ENCODE data around the gene CRBN.
A peak's percentile ranks its signal among the peaks of the same experiment; 100 is the strongest.

Gene CRBN

DNA sequence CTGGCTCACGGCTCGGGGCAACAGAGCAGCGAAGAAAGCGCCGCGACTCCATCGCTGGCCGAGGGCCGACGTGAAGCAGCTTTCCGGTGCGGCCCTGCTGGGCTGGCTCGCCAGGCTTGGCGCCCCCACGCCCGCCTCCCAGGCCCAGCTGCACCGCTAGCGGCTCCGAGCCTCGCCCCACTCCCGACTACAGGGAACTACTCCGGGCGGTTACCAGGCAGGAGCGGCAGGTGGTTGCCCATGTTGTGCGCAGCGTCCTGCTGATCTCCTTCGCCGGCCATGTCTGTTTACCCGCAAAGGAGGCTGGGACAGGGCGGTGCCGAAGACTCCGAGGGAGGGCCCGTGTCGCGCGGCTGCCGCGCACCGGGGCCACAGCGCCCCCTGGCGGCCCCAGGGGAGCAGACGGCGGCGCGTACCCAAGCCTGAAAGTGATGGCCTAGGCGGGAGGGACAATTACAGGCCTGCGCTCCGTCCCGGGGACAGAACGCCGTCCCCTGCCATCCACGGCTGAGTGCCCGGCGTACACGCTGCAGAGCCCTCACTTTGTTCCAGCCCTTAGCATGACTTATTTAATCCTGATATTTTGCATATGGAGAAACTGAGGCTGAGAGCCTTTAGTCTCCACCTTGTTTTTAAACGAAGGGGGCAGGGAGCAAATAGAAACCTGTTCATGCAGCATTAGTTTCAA is at the start of gene CRBN:
Gene CRBN (minus strand): TSS at position 285 of the 688 bp plus-strand sequence. CDS start 4 bp downstream, at position 281.
- DNase-seq = peak; percentile 80 to 82

DNA sequence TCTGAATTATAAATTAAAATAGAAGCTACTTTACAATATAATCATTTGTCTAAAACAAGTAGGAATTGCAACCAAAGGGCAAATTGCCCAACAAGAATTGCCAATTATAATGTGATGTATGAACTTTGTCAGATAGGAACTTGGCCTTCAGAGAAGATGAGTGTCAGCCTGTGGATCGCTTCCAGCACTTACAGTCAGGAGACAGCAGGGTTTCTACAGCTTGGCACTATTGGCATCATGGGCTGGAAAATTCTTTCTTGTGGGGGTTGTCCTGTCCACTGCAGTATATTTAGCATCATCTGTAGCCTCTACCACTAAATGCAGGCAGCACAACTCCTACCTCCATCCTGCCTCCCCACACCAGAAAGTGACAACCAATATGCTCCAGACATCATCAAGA is 48.1 kb upstream of the CRBN start:
- no peak for DNase-seq

DNA sequence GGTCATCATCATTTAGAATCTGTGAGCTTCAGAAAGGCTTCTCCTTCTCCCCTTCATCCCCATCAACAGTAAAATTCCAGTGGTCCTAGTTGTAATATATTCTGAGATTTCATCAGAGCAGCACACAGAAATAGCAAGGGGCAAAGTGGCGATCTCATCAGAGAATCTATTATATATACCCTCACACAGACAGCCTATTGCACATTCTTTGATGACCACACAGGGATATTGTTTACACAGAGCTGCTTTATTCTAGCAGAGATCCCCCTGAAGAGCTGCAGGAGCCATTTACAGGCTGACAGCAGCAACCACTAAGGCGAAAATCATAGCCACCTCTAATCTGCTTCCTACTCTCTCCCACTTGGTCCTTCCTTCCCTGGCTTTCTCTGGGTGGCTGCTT is 42.0 kb upstream of the CRBN start:
- DNase-seq = no peak

GRCh38 chr3:3216401-3216800 is 36.9 kb upstream of the CRBN start:
- DNase-seq = no peak

DNA sequence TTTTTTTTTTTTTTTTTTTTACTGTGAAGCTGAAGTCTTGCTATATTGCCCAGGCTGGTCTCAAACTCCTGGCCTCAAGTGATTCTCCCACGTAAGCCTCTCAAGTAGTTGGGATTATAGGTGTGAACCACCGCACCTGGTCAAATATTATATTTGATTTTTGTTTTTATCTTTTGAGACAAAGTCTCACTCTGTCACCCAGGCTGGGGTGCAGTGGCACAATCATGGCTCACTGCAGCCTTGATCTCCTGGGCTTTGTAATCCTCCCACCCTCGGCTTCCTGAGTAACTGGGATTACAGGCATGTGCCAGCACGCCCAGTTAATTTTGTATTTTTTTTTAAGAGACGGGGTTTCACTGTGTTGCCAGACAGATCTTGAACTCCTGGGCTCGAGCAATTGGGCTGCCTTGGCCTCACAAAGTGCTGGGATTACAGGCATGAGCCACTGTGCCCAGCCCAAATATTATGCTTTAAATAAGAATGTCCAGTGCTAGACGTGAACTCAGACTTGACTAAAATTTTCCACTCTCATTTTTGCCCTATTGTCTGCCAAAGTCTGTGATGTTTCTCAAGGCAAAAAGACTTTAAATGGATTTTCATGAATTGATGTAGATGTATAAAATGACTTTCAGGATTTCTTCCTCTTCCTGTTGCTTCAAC is 33.4 kb upstream of the CRBN start:
- DNase-seq = no peak

GRCh38 chr3:3209714-3210113 is 30.2 kb upstream of the CRBN start:
- no peak for DNase-seq

GRCh38 chr3:3209057-3209456 is 29.6 kb upstream of the CRBN start:
- DNase-seq = no peak

DNA sequence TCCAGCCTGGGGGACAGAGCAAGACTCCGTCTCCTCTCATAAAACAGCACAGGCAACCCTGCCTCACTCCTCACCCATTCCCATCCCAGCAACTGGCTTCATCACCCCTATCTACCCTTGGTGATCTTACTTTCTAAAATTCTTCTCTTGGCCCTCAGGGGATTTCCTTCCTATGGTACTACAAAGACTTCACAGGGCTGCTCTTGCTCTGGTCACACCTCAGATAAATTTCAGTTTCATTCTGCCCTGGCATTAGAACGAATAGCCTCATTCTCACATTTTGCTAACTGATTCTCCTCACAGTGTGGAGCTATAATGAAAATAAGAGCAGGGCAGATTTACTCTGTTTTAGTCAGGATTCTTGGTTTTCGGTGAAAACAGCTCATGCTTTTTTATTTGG is 22.1 kb upstream of the CRBN start:
- DNase-seq = no peak

DNA sequence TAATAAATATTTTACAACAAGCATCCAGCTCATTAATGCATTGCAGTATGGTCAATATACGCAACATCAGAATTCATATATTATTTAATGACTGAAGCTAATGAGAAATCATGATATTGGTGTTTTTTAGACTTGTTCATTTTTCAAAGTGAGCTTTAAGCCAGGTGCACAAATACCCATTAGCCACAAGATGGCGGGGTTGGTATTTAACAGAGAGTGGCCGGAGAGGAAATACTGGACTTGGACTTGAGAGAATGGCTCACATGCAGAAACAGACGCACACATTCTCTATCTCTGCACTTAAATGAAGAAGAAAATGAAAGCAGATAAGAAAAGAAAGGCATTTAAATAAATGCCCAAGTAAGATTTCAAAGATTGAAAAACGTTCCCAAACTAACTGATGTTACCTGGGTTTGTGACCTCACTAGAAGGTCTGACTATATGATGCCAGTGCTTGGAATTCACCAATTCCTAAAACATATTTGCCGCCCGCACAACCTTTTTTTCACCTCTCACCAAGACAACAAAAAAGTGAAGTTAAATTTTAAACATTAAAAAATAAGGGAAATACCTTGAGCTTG is 21.2 kb upstream of the CRBN start:
- DNase-seq = no peak

DNA sequence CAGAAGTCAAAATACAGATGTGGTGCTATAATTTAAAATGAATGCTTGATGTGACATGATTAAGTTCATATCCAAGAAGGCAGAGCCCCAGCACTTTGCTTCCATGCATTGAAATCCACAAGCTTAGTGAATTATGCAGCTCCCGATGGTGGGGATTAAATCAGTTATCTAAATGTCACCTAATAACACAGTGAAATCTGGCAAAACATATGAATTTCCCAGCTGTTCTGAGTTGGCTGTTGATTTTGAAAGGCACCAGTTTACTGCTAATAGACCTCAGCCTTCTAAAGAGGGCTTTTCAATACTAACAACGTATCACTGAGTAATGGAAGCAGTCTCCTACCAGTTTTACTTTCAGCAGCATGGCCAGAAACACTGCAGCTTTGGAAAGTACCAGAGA is 19.8 kb upstream of the CRBN start:
- no peak for DNase-seq

DNA sequence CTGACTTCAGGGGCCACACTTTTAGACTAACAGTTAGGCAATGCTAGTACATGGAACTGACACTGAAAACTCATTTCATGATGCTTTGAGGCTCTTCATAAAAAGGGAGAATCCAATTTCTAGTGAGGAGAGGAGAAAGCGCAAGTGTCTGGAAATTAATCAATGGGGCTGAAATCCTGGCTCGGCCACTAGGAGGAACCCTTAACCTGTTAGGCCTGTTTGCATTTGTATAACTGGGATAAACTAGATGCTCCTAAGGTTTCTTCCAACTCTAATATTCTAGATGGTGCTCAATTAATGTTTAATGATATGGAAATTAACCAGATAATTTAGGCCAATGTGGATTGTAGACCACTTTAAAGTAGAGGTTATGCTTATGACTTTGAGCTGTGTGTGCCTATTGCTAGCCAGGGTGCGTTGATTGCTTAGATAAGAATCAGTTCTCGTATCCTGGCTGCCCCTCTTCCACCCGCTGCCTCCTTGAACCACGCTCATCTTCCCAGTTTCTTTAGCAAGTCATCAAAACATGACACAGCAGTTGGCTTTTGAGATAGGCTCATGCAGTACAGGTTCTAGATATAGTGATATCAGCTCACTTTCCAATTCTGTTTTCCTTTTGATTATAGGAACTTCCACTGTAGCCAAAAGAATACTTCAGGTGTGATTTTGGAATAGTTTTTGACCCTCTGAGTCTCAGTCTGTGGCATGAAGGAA is 16.8 kb upstream of the CRBN start:
- DNase-seq = no peak

GRCh38 chr3:3194861-3195260 is 15.4 kb upstream of the CRBN start:
- DNase-seq = no peak

DNA sequence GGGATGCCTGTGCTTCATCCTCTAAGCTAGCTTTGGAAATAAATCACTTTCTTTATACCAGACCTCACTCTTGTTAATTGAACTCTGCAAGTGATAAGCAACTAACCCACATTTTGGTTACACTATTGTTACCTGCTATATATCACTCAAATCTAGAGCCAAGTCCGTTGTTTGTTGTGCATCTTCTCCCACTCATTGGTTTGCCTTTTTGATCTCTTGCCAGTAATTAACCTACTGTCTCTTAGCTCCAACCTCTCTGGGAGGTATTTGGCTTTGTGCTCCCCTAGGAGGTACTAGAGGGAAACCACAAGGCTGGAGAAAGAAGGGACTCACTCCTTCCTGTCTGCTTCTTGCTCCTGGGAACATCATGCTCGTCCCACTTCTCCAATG is 12.8 kb upstream of the CRBN start:
- no peak for DNase-seq

DNA sequence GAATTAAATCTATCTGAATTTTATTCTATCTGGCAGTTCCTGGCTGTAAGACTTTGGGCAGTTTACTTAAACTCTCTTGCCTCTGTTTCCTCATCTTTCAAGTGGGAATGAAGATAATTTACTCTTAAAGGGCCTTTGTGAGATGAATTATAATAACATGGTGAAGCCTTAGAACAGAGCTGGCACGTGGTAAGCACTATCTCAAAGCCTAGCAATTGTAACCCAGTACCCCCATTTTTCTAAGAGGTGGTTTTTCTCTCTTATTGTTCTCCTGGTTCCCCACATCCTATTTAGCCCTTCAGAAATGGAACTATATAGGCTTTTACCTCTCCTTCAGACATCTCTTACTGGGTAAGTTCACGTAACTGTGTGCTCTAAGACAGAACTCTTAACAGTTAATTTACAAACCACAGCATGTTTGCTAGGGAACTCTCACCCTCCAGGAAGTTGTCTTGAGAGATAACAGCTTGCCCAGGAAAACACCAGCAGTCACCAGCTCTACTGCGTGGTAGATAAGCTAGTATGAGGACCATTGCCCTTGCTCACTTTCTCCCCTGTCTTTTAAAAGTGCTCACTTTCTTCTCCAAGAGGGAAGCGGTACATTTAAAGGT is 12.3 kb upstream of the CRBN start:
- DNase-seq = no peak

GRCh38 chr3:3189961-3190360 is 10.5 kb upstream of the CRBN start:
- DNase-seq = no peak

DNA sequence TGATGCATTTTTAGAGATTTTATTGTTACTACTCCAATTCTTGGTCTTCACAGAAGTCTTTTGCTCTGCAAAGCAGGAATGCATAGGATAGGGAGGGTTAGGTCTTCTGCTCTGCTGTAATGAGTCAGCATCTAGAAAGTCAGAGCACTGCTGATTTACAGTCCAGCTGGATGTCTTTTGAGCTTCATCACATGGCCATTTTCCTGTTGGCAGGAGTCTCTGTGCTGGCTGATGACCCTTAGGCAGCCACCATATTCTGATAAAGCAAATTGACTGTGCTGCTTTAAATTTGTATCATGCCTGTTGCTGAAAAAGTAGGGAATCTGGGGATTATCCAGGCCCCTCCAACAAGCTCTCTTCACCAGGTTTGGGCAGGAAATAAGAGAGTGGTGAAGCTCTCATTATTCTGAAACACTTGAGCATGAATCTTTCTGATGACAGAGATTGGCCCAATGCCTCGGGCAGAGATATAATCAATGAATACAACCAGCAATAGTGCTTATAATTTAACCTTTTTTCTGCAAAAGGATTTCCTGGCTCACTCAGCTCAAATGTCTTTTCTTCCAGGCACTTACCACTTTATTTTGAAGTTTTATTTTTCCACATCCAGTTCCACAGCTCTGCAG is 9.7 kb upstream of the CRBN start:
- no peak for DNase-seq

DNA sequence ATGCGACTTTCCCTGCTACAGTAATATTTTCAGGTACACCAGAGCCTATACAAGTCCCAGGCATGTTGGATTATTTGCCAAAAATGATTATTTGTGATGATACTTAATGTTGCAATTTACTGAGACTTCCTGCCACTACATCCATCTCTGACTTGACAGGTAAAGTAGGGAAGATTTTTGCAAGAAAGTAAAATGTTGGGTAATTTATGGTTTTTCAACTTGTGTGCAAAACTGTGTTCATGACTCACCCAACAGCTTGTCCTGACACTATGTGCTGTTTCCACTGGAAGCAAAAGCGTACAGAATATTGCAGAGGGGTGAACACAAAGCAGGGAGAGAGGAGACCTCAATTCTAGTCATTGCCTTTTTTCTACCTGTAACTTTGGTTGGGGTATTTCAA is 5.4 kb upstream of the CRBN start:
- no peak for DNase-seq

DNA sequence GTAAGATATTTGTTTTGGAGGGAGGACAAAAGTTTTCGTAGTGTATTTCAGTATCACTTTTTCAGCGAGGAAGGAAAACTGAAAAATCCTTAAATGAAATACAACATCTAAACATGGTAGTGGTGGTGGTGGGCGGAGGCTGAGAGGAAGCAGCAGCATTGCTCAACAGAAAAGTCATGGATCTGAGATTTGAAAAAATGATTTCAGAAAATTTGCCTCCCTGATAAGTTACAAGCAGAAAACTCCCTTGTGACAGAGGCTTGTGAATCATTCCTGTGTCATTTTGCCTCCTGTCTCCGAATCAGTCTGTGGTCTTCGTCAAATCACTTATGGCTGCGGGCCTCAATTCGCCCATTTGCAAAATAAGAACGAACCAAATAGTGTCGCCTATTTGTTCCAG is 965 bp upstream of the CRBN start:
- DNase-seq = no peak

- DNase-seq = no peak
Measured at GRCh38 chr3:3178498-3179328, 778 bp downstream of the CRBN start.

DNA sequence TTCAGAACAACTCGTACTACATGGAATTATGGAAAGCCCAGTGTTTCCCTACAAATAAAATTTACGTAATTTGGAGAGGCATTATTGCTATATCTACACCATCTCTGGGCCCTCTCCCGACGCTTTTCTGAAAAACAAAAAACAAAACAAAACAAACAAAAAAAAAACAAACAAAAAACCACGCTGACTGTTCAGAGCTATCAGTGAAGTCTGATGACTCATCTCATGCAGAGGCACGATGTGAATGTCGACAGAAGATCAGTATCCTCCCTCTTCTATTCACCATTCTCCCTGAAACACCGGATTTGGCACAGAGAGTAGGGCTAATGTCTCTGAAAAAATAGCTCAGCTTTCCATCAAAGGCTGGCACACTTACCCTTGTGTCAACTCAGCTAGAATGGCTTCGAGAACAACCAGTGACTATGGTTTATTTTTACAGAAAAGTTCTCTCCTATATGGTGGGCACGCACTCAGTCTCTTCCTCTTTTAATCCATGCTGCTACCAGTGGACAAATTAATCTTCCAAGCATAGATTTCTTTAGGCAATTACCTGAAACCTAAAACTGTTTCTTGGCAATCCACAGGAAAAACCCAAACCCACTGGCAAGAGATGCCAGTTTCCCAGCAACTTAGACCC is 1.5 kb downstream of the CRBN start:
- no peak for DNase-seq

DNA sequence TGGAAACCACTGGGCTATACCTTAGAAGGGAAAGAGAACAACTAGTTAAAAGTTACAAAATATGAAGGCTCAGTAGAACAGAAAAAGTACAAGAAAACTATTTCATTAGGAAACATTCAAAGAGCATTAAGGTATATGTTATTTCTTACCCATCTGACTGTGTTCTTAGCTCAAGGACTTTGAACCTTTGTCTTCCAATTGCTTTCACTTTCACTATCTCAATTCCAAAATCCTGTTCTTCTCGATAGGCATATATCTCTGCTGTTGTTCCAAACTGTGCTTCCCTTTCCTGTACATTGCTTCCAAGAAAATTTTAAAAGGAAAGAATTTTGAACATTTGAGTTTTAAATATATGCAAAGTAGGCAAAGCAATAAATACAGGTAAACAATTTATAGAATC is 6.9 kb downstream of the CRBN start:
- DNase-seq = no peak

DNA sequence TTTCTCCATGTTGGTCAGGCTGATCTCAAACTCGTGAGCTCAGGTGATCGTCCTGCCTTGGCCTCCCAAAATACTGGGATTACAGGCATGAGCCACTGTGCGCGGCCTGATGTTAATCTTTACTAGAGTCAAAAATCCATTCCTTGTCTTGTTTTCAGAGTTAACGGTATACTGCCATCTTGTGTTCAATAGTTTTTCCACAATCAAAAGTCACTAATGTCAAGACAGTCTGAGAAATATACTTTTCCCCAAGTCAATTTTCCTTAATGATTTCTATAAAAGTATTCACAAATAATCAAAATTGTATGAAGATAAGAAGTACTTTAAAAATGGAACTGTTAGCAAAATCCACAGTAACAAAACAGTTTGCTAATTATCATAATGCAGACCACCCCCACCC is 8.5 kb downstream of the CRBN start:
- DNase-seq = no peak
